SK-N-SH (cell line): ENCODE results near the gene ENTPD1. TPM values are rescaled to one million over a fixed set of nuclear protein-coding genes. Genes with fewer than 3 reads are reported as not detected.
A peak's percentile ranks its signal among the peaks of the same experiment; 100 is the strongest.

ENCODE experiments used
- CTCF ChIA-PET: fragments of 300-600, 350-600 bp; formaldehyde crosslinking; extraction: SDS; loops from one replicate; lab custom pipeline; 2021; lab: Yijun Ruan, JAX
- POLR2A ChIA-PET: fragments of 350-600 bp; sonication (Branson Sonifier 250); formaldehyde crosslinking; extraction: SDS; loops from one replicate; lab custom pipeline; 2020; ENCODE audit warnings: antibody characterized with exemption, inconsistent platforms; lab: Yijun Ruan, JAX
- DNase-seq: peaks from one replicate; pipeline ENCODE4 v3.0.0; 2012
- H2AFZ ChIP-seq: fragments of 200-600 bp; sonication (generic); 2 replicates; pipeline ENCODE4 v1.8.1; 2016; ENCODE audit warnings: antibody characterized with exemption, mild to moderate bottlenecking, low read depth
- H3F3A ChIP-seq: fragments of 200-600 bp; sonication (generic); replicated peaks from 2 replicates; pipeline ENCODE3; 2016; ENCODE audit warnings: antibody characterized with exemption, mild to moderate bottlenecking; ENCODE audit not compliant: insufficient read depth
- H3K27ac ChIP-seq, 2 experiments: fragments of 200-500 bp in 1 of 2; fragments of 200-600 bp in 1 of 2; sonication (Bioruptor generic) in 1 of 2; sonication (generic), shearing (Covaris generic) in 1 of 2; 2 replicates each; pipeline versions ENCODE4 v1.5.1 to v1.6.1; 2014 to 2016; ENCODE audit warnings: low read depth in 2 of 2, inconsistent platforms in 1 of 2, low read length in 1 of 2, mild to moderate bottlenecking in 1 of 2, mixed read lengths in 1 of 2
- H3K27me3 ChIP-seq: fragments of 200-600 bp; sonication (generic), shearing (Covaris generic); 2 replicates; pipeline ENCODE4 v1.6.1; 2016; ENCODE audit warnings: mixed run types; ENCODE audit not compliant: insufficient read depth
- H3K36me3 ChIP-seq, 2 experiments: fragments of 200-500 bp in 1 of 2; fragments of 200-600 bp in 1 of 2; sonication (Bioruptor generic) in 1 of 2; sonication (generic) in 1 of 2; replicated peaks in 1 of 2; 2 replicates each; pipeline versions ENCODE3 to v1.5.1; 2014 to 2016; ENCODE audit warnings: low read length in 1 of 2, mild to moderate bottlenecking in 1 of 2; ENCODE audit not compliant: insufficient read depth in 2 of 2, control insufficient read depth in 1 of 2
- H3K4me1 ChIP-seq, 2 experiments: fragments of 200-500 bp in 1 of 2; fragments of 200-600 bp in 1 of 2; sonication (Bioruptor generic) in 1 of 2; sonication (generic), shearing (Covaris generic) in 1 of 2; 2 replicates each; pipeline versions ENCODE4 v1.5.1 to v1.6.1; 2014 to 2016; ENCODE audit warnings: low read depth in 1 of 2, low read length in 1 of 2, mixed run types in 1 of 2; ENCODE audit not compliant: insufficient read depth in 2 of 2, control insufficient read depth in 1 of 2
- H3K4me2 ChIP-seq: fragments of 200-600 bp; sonication (generic), shearing (Covaris generic); 2 replicates; pipeline ENCODE4 v1.6.1; 2017; ENCODE audit warnings: mixed run types
- H3K4me3 ChIP-seq, 2 experiments: fragments of 200-500 bp in 1 of 2; fragments of 200-600 bp in 1 of 2; sonication (Bioruptor generic) in 1 of 2; sonication (generic), shearing (Covaris generic) in 1 of 2; 2 replicates each; pipeline versions ENCODE4 v1.5.1 to v1.8.1; 2014 to 2016; ENCODE audit warnings: low read depth in 2 of 2, inconsistent platforms in 1 of 2, low read length in 1 of 2, mild to moderate bottlenecking in 1 of 2, mixed read lengths in 1 of 2, moderate library complexity in 1 of 2
- H3K79me2 ChIP-seq: fragments of 200-600 bp; sonication (generic); 2 replicates; pipeline ENCODE4 v1.8.1; 2017; ENCODE audit warnings: mild to moderate bottlenecking; ENCODE audit not compliant: insufficient read depth
- H3K9ac ChIP-seq: fragments of 200-600 bp; sonication (generic); 2 replicates; pipeline ENCODE4 v1.6.1; 2017; ENCODE audit warnings: mixed run types
- H3K9me2 ChIP-seq: fragments of 200-600 bp; sonication (generic); 2 replicates; pipeline ENCODE4 v1.6.1; 2017; ENCODE audit warnings: mixed run types
- H3K9me3 ChIP-seq: fragments of 200-600 bp; sonication (generic); 2 replicates; pipeline ENCODE4 v1.6.1; 2017; ENCODE audit warnings: mixed run types, mild to moderate bottlenecking, moderate library complexity
- H4K20me1 ChIP-seq: fragments of 200-600 bp; sonication (generic); 2 replicates; pipeline ENCODE4 v1.6.1; 2017; ENCODE audit warnings: mild to moderate bottlenecking, mixed run types; ENCODE audit not compliant: insufficient read depth
- CTCF ChIP-seq: fragments of 200-600 bp; sonication (generic); IDR thresholded peaks from 2 replicates; pipeline ENCODE4 v1.6.1; 2017; ENCODE audit warnings: antibody characterized with exemption, mild to moderate bottlenecking, moderate library complexity
- ELF1 ChIP-seq: IDR thresholded peaks from 2 replicates; pipeline ENCODE4 v1.4.0; 2012
- MEF2A ChIP-seq: IDR thresholded peaks from 2 replicates; pipeline ENCODE4 v1.4.0; 2012; ENCODE audit warnings: low read depth, borderline replicate concordance
- MXI1 ChIP-seq: IDR thresholded peaks from 2 replicates; pipeline ENCODE4 v1.6.1; 2012; ENCODE audit warnings: mild to moderate bottlenecking, low read depth, low read length, improper control_type of control experiment
- RAD21 ChIP-seq: IDR thresholded peaks from 2 replicates; pipeline ENCODE4 v1.6.1; 2012; ENCODE audit warnings: mild to moderate bottlenecking, low read length
- RCOR1 ChIP-seq: fragments of 150-350 bp; IDR thresholded peaks from 2 replicates; pipeline ENCODE4 v1.6.1; 2017; ENCODE audit warnings: antibody characterized with exemption, low read length
- RXRA ChIP-seq: IDR thresholded peaks from 2 replicates; pipeline ENCODE4 v1.4.0; 2012; ENCODE audit warnings: low read depth, mild to moderate bottlenecking, borderline replicate concordance
- TAF1 ChIP-seq: IDR thresholded peaks from 2 replicates; pipeline ENCODE4 v1.6.1; 2012; ENCODE audit warnings: low read depth, mild to moderate bottlenecking, low read length, moderate library complexity, borderline replicate concordance
- TCF12 ChIP-seq: IDR thresholded peaks from 2 replicates; pipeline ENCODE4 v1.4.0; 2012
- USF1 ChIP-seq: IDR thresholded peaks from 2 replicates; pipeline ENCODE4 v1.4.0; 2012; ENCODE audit warnings: low read depth, borderline replicate concordance
- YY1 ChIP-seq: IDR thresholded peaks from 2 replicates; pipeline ENCODE4 v1.4.0; 2012; ENCODE audit warnings: low read depth, mild to moderate bottlenecking
- WGBS: methylation state at CpG from one replicate; pipeline ENCODE4 v1.1.6; 2017; ENCODE audit warnings: low lambda C conversion rate; 5-methylcytosine and 5-hydroxymethylcytosine counted together
- polyA plus RNA-seq, 3 experiments: library from polyadenylated mRNA; depleted of rRNA; stranded (reverse); fragments of >200 nt; gene quantifications; 2 replicates each; pipeline ENCODE4 v1.2.3, GENCODE V29; 2012
- TF ChIP-seq, protein P1 (sequence below): IDR thresholded peaks from 2 replicates; pipeline ENCODE4 v1.4.0; 2012; ENCODE audit warnings: low read depth, borderline replicate concordance

The ENTPD1 gene
- polyA plus RNA-seq, 1 of the 3 experiments (the other 2 are of a cell fraction) = 0.02 TPM

DNA sequence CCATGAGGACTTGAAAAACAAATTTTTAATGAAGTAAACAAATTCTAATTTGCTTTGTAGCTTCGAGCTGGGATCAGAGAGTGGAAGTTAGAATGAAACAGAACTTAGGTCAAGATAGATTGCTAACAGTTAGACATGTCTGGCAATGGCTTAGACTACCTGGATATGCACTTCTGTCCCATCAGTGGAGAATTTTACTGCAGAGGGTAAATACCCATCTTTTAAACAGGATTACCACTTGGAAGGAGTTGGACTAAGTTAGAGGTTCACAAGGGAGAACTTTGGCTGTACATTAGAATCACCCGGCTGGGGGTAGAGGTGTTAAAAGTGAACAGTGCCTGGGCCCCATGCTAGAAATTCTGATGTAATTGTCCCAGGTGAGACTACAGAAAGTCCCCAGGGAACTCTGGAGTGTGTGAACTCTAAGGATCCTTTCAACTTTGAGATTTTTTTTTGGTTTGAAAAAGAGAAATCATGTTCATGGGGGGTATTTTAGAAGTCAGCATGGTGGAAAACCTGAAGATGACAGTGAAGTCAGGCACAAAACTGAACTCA is 35.5 kb downstream of the ENTPD1 start:
- H3K9me2 ChIP-seq = no peaks in the 10 kb centered on the region
- no peaks in the 10 kb centered on the region for H3K9me3 ChIP-seq
- TF ChIP-seq RAD21 (no peak), CTCF (no peak)
- DNase-seq = no peak
- no peak overlapping the region for H2AFZ ChIP-seq
- H3K27ac ChIP-seq = no peak overlapping the region
- no peaks in the 10 kb centered on the region for H4K20me1 ChIP-seq
- CTCF ChIA-PET = no interaction called here
- H3K27me3 ChIP-seq = no peaks in the 10 kb centered on the region
- no peak overlapping the region for H3K9ac ChIP-seq
- 28% methylated on average over 2 of the region's 2 CpGs for WGBS
- peaks cover 0 to 24% of the 10 kb centered on the region in 2 experiments; a peak in 1 of 4 replicates for H3K4me1 ChIP-seq
- no peaks in the 10 kb centered on the region for H3K79me2 ChIP-seq
- H3K36me3 ChIP-seq = no peaks in the 10 kb centered on the region
- no peak overlapping the region for H3K4me2 ChIP-seq
- H3F3A ChIP-seq = peaks cover 6% of the 10 kb centered on the region
- no peak overlapping the region for H3K4me3 ChIP-seq
- POLR2A ChIA-PET = no interaction called here

GRCh38 chr10:95792211-95792780 is 36.3 kb downstream of the ENTPD1 start:
- Histone ChIP-seq H3K4me3 (no peak overlapping the region), H3K36me3 (no peaks in the 10 kb centered on the region), H3K9me2 (no peaks in the 10 kb centered on the region), H4K20me1 (no peaks in the 10 kb centered on the region), H3K4me2 (no peak overlapping the region), H2AFZ (peak overlapping the region; percentile 26; the same call in 1 of the 2 replicates), H3K27ac (no peak overlapping the region), H3F3A (peaks cover 6% of the 10 kb centered on the region), H3K79me2 (no peaks in the 10 kb centered on the region), H3K9ac (no peak overlapping the region), H3K9me3 (no peaks in the 10 kb centered on the region), H3K4me1 (peaks cover 0 to 24% of the 10 kb centered on the region in 2 experiments; a peak in 1 of 4 replicates), H3K27me3 (no peaks in the 10 kb centered on the region)
- CTCF ChIA-PET = no interaction called here
- POLR2A ChIA-PET = no interaction called here
- WGBS = 11% methylated on average over 2 of the region's 2 CpGs
- DNase-seq = no peak
- TF ChIP-seq TCF12 (no peak), MEF2A (no peak), YY1 (no peak), TAF1 (no peak), RCOR1 (no peak), MXI1 (no peak), USF1 (no peak), RXRA (no peak), RAD21 (no peak), ELF1 (no peak)
- TF ChIP-seq, protein P1, sequence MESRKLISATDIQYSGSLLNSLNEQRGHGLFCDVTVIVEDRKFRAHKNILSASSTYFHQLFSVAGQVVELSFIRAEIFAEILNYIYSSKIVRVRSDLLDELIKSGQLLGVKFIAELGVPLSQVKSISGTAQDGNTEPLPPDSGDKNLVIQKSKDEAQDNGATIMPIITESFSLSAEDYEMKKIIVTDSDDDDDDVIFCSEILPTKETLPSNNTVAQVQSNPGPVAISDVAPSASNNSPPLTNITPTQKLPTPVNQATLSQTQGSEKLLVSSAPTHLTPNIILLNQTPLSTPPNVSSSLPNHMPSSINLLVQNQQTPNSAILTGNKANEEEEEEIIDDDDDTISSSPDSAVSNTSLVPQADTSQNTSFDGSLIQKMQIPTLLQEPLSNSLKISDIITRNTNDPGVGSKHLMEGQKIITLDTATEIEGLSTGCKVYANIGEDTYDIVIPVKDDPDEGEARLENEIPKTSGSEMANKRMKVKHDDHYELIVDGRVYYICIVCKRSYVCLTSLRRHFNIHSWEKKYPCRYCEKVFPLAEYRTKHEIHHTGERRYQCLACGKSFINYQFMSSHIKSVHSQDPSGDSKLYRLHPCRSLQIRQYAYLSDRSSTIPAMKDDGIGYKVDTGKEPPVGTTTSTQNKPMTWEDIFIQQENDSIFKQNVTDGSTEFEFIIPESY = no peak
